OCI-LY7 (cell line): ENCODE data around the gene INO80E. TPM values are rescaled to one million over a fixed set of nuclear protein-coding genes. Genes with fewer than 3 reads are reported as not detected.
"Not testable (repeated sequence)": the region's sequence is repeated elsewhere in the genome, so short reads cannot be mapped to it uniquely, and the experiment has no call there.

ENCODE experiments used
- BruUV-seq: library from RNA; stranded (reverse); fragments of 400-500 nt; replicated peaks from 2 replicates; lab custom pipeline; 2021; lab: Mats Ljungman, UMichigan
- CTCF ChIA-PET: fragments of 300-600 bp; sonication (Branson Sonifier 250); formaldehyde crosslinking; loops from one replicate; lab custom pipeline; 2022; ENCODE audit warnings: antibody characterized with exemption; ENCODE audit not compliant: unreplicated experiment; lab: Charles Lee
- POLR2A ChIA-PET: fragments of 300-600 bp; sonication (Branson Sonifier 250); formaldehyde crosslinking; loops from one replicate; lab custom pipeline; 2022; ENCODE audit warnings: antibody characterized with exemption; lab: Charles Lee
- DNase-seq: peaks from one replicate; pipeline ENCODE4 v3.0.0-alpha.2; 2015; ENCODE audit warnings: low spot score
- H2AFZ ChIP-seq: fragments of 200-600 bp; sonication (generic), shearing (Covaris generic); 2 replicates; pipeline ENCODE4 v1.6.1; 2014; ENCODE audit warnings: mild to moderate bottlenecking, antibody characterized with exemption, low read length, moderate library complexity
- H3K27ac ChIP-seq: fragments of 200-600 bp; sonication (generic); 2 replicates; pipeline ENCODE4 v1.5.1; 2014; ENCODE audit warnings: mixed run types, low read depth, mild to moderate bottlenecking, moderate library complexity, low read length, inconsistent platforms; ENCODE audit not compliant: poor library complexity, severe bottlenecking
- H3K36me3 ChIP-seq: fragments of 200-600 bp; sonication (generic); 2 replicates; pipeline ENCODE4 v1.6.1; 2014; ENCODE audit warnings: mild to moderate bottlenecking, antibody characterized with exemption, low read length, moderate library complexity, mixed read lengths; ENCODE audit not compliant: insufficient read depth
- H3K4me1 ChIP-seq: fragments of 200-600 bp; sonication (generic); 2 replicates; pipeline ENCODE4 v1.5.1; 2014; ENCODE audit warnings: mild to moderate bottlenecking, low read length; ENCODE audit not compliant: insufficient read depth, poor library complexity, severe bottlenecking
- H3K4me2 ChIP-seq: fragments of 200-600 bp; sonication (generic); 2 replicates; pipeline ENCODE4 v1.6.1; 2014; ENCODE audit warnings: mild to moderate bottlenecking, low read length
- H3K4me3 ChIP-seq: fragments of 200-600 bp; sonication (generic); 2 replicates; pipeline ENCODE4 v1.5.1; 2014; ENCODE audit warnings: mild to moderate bottlenecking, low read depth, low read length; ENCODE audit not compliant: poor library complexity, severe bottlenecking
- H3K79me2 ChIP-seq: fragments of 200-600 bp; sonication (generic); 2 replicates; pipeline ENCODE4 v1.6.1; 2016; ENCODE audit warnings: low read depth, mild to moderate bottlenecking, low read length, moderate library complexity, mixed read lengths; ENCODE audit not compliant: insufficient read depth
- H3K9me2 ChIP-seq: fragments of 200-600 bp; sonication (generic); 2 replicates; pipeline ENCODE4 v1.6.1; 2016; ENCODE audit warnings: mild to moderate bottlenecking, low read length, mixed read lengths; ENCODE audit not compliant: insufficient read depth
- H3K9me3 ChIP-seq: fragments of 200-600 bp; sonication (generic); 2 replicates; pipeline ENCODE4 v1.6.1; 2014; ENCODE audit warnings: mild to moderate bottlenecking, mixed run types, low read length, mixed read lengths
- H4K20me1 ChIP-seq: fragments of 200-600 bp; sonication (generic); 2 replicates; pipeline ENCODE4 v1.6.1; 2014; ENCODE audit warnings: mild to moderate bottlenecking, antibody characterized with exemption, low read length, moderate library complexity, mixed read lengths; ENCODE audit not compliant: insufficient read depth
- EZH2phosphoT487 ChIP-seq: fragments of 200-600 bp; sonication (generic); IDR thresholded peaks from 2 replicates; pipeline ENCODE4 v1.6.1; 2018; ENCODE audit warnings: low read depth, borderline replicate concordance, mild to moderate bottlenecking, mixed run types, antibody characterized with exemption, low read length, moderate library complexity, mixed read lengths
- intact Hi-C: fragments of 100-400 bp; cut with micrococcal nuclease; formaldehyde crosslinking; loops from one replicate; pipeline ENCODE4 v1.10.0; 2022; ENCODE audit not compliant: unreplicated experiment
- total RNA-seq, 2 experiments: library from RNA; depleted of rRNA in 1 of 2; stranded (reverse); fragments of >200 nt in 1 of 2; shearing (Covaris generic) in 1 of 2; gene quantifications; 2 replicates each; pipeline ENCODE4 v1.2.3, GENCODE V29; 2014 to 2022
- TF ChIP-seq, protein P1 (sequence below): fragments of 200-600 bp; sonication (generic); conservative IDR thresholded peaks from 2 replicates; pipeline ENCODE4 v1.5.1; 2014; ENCODE audit warnings: mild to moderate bottlenecking, antibody characterized with exemption, low read length, moderate library complexity, mixed read lengths

The INO80E gene
- total RNA-seq, 2 experiments from 2014 or later: 88.0 to 129 TPM

DNA sequence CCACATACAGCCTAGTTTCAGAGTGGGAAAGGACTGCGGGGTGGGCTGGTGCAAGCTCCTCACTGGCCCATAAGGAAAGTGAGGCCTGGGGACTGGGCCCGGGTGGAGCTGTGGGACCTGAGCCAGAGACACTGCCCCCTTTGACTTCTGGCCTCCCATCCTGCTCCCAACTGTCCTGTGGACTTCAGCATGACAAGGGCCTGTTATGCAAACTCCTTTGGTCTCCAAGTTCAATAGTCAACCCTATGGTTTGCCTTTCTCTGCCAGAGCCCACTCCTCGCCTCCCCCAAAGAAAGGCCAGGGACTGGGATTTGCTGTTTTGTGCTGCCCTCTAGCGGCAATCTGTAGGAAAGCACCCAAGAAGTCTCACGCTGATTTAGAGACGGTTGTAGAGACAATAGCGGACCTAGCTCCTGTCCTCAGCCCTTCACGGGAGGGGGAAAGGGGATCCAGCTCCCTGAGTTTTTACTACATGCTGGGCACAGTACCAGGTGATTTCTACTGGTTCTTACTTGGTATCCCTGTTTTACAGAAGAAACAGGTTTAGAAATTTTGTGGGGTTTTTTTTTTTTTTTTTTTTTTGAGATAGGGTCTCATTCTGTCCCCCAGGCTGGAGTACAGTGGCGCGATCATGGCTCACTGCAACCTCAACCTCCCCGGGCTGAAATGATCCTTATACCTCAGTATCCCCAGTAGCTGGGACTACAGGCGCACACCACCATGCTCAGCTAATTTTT is 36.2 kb downstream of the INO80E start:
- ChIA-PET CTCF (interaction anchor here (0.9 to 2.4 kb wide), 6 partner anchors 13 to 242 kb away, joined by 3 to 15 read pairs (median 5); partner anchors contain the start of genes DOC2A and INO80E), POLR2A (interaction anchor here (0.5 to 0.7 kb wide), 4 partner anchors 289 to 590 kb away, joined by 3 to 5 read pairs (median 4); no protein-coding TSS in a partner anchor)
- intact Hi-C loops: no loop called here
- H3K27ac ChIP-seq: no peak overlapping the region
- H3K79me2 ChIP-seq: no peaks in the 10 kb centered on the region
- H3K4me1 ChIP-seq: no peaks in the 10 kb centered on the region
- no peaks in the 10 kb centered on the region for H3K36me3 ChIP-seq
- no TSS peak for BruUV-seq
- TF ChIP-seq, protein P1, sequence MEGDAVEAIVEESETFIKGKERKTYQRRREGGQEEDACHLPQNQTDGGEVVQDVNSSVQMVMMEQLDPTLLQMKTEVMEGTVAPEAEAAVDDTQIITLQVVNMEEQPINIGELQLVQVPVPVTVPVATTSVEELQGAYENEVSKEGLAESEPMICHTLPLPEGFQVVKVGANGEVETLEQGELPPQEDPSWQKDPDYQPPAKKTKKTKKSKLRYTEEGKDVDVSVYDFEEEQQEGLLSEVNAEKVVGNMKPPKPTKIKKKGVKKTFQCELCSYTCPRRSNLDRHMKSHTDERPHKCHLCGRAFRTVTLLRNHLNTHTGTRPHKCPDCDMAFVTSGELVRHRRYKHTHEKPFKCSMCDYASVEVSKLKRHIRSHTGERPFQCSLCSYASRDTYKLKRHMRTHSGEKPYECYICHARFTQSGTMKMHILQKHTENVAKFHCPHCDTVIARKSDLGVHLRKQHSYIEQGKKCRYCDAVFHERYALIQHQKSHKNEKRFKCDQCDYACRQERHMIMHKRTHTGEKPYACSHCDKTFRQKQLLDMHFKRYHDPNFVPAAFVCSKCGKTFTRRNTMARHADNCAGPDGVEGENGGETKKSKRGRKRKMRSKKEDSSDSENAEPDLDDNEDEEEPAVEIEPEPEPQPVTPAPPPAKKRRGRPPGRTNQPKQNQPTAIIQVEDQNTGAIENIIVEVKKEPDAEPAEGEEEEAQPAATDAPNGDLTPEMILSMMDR: peak; percentile 97
- TF ChIP-seq EZH2phosphoT487: no peak
- DNase-seq: peak; percentile 80
- no peaks in the 10 kb centered on the region for H3K9me3 ChIP-seq
- H3K4me3 ChIP-seq: no peak overlapping the region
- H3K9me2 ChIP-seq: no peaks in the 10 kb centered on the region
- no peaks in the 10 kb centered on the region for H4K20me1 ChIP-seq
- no peak overlapping the region for H3K4me2 ChIP-seq
- H2AFZ ChIP-seq: no peak overlapping the region

DNA sequence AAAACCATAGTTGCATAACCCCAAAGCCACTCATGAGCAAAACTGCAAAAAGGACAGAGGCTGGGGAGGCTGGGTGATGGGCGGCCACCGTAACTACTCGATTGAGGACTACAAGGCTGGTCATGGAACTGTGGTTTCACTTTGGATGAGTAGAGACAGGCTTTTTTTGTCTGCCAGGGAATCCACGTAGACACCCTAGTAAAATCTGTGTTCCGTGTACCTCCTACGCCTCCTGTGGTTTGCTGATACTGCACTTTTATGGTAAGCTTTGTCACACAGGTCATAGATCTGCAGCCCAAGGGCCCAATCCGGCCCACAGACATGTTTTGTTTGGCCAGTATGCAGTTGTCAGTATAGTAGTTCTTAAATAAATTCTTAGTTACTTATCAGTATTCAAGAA is 37.2 kb downstream of the INO80E start:
- no TSS peak for BruUV-seq
- Histone ChIP-seq H3K79me2 (no peaks in the 10 kb centered on the region), H2AFZ (no peak overlapping the region), H4K20me1 (no peaks in the 10 kb centered on the region), H3K4me3 (no peak overlapping the region), H3K4me1 (no peaks in the 10 kb centered on the region), H3K4me2 (no peak overlapping the region), H3K9me3 (no peaks in the 10 kb centered on the region), H3K36me3 (no peaks in the 10 kb centered on the region), H3K9me2 (no peaks in the 10 kb centered on the region), H3K27ac (no peak overlapping the region)
- POLR2A ChIA-PET: interaction anchor here (0.5 kb wide), 1 partner anchor 342 kb away, joined by 6 read pairs; no protein-coding TSS in a partner anchor
- CTCF ChIA-PET: interaction anchor here (1.3 to 2.4 kb wide), 2 partner anchors 14 to 16 kb away, joined by 4 to 7 read pairs; no protein-coding TSS in a partner anchor
- intact Hi-C loops: no loop called here
- no peak for DNase-seq
- TF ChIP-seq EZH2phosphoT487: no peak
- TF ChIP-seq, protein P1: no peak

DNA sequence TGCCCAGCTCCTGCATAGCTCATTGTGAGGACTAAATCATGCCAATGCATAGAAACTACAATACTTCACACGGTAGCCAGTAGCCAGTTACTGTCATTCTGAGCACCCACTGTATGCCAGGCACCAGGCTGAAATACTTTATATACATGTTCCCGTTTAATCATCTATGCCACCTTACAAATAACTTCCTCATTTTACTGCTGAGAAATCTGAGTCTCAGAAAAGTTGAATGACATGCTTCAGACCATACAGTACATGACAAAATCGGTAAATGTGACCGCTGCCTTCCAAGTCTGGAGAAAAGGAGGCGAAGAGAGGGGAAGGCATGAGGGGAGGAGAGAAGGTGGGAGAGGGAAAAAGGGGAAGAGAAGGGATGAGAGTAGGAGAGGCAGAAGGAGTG is 44.2 kb downstream of the INO80E start:
- no peak overlapping the region for H2AFZ ChIP-seq
- BruUV-seq: no TSS peak
- no peaks in the 10 kb centered on the region for H3K9me2 ChIP-seq
- H3K79me2 ChIP-seq: no peaks in the 10 kb centered on the region
- no peak for DNase-seq
- H3K9me3 ChIP-seq: no peaks in the 10 kb centered on the region
- ChIA-PET CTCF (no interaction called here), POLR2A (no interaction called here)
- no peak overlapping the region for H3K27ac ChIP-seq
- no peaks in the 10 kb centered on the region for H3K4me1 ChIP-seq
- TF ChIP-seq, protein P1: no peak
- TF ChIP-seq EZH2phosphoT487: no peak
- no peak overlapping the region for H3K4me2 ChIP-seq
- no peaks in the 10 kb centered on the region for H3K36me3 ChIP-seq
- intact Hi-C loops: no loop called here
- H4K20me1 ChIP-seq: no peaks in the 10 kb centered on the region
- no peak overlapping the region for H3K4me3 ChIP-seq

DNA sequence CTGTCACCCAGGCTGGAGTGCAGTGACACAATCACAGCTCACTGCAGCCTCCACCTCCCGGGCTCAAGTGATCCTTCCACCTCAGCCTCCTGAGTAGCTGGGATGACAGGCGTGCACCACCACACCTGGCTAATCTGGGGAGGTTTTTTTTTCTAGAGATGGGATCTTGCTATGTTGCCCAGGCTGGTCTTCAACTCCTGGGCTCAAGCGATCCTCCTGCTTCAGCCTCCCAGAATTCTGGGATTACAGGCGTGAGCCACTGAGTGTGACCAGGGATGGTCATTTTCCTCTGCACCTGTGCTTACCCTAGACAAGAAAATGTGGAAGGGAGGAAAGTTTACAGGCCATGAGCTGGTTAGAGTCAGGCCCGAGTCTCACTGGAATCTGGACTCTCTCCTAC is 44.6 kb downstream of the INO80E start:
- intact Hi-C loops, H3K9me3 ChIP-seq, DNase-seq, H3K36me3 ChIP-seq, CTCF ChIA-PET, H2AFZ ChIP-seq, BruUV-seq, H3K4me3 ChIP-seq, H3K9me2 ChIP-seq, H3K79me2 ChIP-seq, H3K27ac ChIP-seq, H4K20me1 ChIP-seq, H3K4me1 ChIP-seq, H3K4me2 ChIP-seq: not testable (repeated sequence)
- POLR2A ChIA-PET: interaction anchor here (1.2 kb wide), 1 partner anchor 23 kb away, joined by 3 read pairs; no protein-coding TSS in a partner anchor
